NCI-H1694 (cell line): ENCODE data around the gene ZER1.
"Not testable (repeated sequence)": the region's sequence is repeated elsewhere in the genome, so short reads cannot be mapped to it uniquely, and the experiment has no call there.

ENCODE experiments used
- DNase-seq: peaks from one replicate; lab custom pipeline; 2025; lab: John Stamatoyannopoulos, UW

Gene ZER1

DNA sequence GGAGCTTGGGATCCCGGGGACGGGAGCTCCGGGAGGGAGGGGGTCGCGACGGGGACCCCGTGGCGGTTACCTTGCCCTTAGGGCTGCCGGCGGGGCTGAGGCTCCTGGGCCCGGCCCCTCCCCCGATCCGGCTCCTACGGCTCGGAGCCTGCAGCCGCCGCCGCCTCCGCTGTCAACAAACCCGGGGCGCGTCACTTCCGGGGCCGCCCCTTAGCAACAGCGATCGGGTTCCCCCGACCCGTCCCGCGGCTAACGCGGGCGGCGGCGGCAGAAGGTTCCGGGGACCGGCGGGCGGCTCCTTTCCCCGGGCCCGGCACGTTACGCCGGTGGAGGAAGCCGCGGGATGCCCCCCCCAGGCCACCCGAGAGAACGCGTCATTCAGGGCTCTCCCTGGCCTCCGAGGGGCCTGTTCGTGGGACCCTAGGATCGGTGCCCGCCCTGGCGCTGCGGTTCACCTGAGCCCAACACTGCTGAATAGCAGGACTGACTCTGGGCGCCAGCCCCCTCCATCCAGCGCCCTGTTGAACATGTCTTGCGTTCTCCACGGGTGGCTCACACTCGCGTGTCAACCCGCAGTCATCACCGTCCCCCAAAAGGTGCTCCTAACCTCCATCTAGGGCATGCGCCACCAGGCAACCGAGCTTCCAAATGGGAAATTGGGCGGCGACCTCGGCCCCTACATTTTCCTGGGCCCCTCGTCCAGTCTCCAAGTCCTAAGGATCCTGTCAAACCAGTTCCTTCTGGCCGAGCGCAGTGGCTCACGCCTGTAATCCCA, at the start of gene ZER1:
Gene ZER1, minus strand, starts transcription at position 183 of the 775 bp plus-strand sequence. CDS start 16,362 bp downstream, outside the sequence.
- DNase-seq = peak; percentile 51

DNA sequence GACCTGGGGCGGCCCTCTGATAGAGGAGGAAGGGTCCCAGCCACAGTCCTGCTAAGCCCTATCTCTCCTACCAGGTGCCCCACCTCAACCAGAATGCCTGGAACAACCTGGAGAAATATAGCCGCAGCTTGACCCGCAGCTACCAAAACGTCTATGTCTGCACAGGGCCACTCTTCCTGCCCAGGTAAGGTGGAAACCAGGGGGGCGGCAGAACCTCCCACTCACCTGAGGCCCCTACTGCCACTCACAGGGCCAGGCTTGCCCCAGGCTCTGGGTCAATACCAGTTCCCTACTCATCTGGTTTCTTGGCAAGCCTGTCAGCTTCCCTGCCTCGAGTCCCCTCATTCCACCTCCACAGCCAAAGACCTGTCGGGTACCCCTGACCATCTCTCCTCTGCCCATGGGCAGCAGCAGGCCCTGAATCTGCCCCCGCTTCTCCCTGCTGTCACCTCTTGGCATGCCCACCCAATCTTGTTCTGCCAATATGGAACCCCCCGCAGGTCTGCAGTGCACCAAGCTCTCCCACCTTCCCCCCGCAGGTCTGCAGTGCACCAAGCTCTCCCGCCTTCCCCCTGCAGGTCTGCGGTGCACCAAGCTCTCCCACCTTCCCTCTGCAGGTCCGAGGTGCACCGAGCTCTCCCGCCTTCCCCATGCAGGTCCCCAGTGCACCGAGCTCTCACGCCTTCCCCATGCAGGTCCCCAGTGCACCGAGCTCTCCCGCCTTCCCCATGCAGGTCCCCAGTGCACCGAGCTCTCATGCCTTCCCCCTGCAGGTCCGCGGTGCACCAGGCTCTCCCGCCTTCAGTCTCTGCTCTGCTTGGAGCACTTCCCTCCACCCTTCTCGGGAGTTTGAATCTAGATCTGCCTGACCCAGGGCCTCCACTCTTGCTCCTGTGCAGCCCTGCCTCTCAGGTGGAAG, 49.2 kb upstream of the ZER1 start:
- DNase-seq = no peak

- DNase-seq = no peak
Measured at GRCh38 chr9:128819716-128820664, 48.3 kb upstream of the ZER1 start.

- DNase-seq = no peak
Measured at GRCh38 chr9:128818839-128819715, 47.4 kb upstream of the ZER1 start.

- peak; percentile 90 for DNase-seq
Measured at GRCh38 chr9:128818099-128818838, 46.5 kb upstream of the ZER1 start, which contains the start of gene ENDOG. TSS of gene ENDOG (plus strand) at chr9:128818500. CDS start at chr9:128818685, 185 bp downstream.

DNA sequence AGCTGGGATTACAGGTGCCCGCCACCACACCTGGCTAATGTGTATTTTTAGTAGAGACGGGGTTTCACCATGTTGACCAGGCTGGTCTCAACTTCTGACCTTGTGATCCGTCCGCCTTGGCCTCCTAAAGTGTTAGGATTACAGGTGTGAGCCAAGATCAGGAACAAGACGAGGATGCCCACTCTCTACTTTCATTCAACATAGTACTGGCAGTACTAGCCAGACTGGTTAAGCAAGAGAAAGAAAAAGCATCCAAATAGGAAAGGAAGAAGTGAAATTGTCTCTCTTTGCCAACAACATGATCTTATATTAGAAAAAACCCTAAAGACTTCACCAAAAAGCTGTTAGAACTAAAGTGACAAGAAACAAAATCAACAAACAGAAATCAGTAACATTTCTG, 39.1 kb upstream of the ZER1 start:
- no peak for DNase-seq

GRCh38 chr9:128809831-128810230, 38.1 kb upstream of the ZER1 start:
- no peak for DNase-seq

GRCh38 chr9:128809036-128809599, 37.4 kb upstream of the ZER1 start:
- no peak for DNase-seq

- no peak for DNase-seq
Measured at GRCh38 chr9:128808543-128808942, 36.8 kb upstream of the ZER1 start.

DNA sequence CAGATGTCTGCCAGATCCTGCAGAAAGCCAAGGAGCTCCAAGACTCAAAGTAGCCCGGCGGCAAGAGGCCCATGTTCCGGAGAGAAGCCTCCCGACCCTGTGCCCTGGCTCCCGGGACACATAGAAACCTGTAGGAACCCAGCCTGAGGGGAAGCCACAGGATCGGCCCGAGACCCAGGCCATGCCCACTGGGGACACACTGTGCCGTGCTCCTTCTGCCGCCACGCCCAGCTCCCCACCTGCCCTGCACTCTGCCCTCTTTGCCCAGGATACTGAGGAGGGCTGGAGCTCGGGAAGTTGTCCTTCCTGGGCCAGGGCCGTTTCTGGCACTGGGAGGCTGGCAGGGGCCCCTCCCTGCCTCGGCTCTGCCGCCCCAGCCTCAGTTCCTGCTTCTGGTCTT, 36.1 kb upstream of the ZER1 start:
- DNase-seq = no peak

GRCh38 chr9:128805661-128806060, 33.9 kb upstream of the ZER1 start:
- no peak for DNase-seq

DNA sequence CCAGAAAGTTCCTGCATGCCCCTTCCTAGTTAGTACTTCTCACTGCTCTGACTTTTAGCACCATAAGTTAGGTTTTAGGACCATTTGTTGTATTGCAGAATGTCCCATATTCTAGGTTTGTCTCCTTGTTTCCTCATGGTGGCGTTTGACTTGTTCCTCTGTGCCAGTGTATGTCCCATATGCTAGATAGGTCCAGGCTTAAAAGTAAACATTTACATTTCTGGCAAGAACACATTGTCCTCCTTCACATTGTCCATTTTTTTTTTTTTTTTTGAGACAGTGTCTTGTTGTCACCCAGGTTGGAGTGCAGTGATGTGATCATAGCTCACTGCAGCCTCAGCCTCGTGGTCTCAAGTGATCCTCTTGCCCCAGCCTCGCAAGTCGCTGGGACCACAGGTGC, 30.8 kb upstream of the ZER1 start:
- no peak for DNase-seq

- no peak for DNase-seq
Measured at GRCh38 chr9:128800061-128800460, 28.3 kb upstream of the ZER1 start.

- no peak for DNase-seq
Measured at GRCh38 chr9:128798896-128799295, 27.2 kb upstream of the ZER1 start.

GRCh38 chr9:128794961-128795360, 23.2 kb upstream of the ZER1 start:
- DNase-seq = not testable (repeated sequence)

DNA sequence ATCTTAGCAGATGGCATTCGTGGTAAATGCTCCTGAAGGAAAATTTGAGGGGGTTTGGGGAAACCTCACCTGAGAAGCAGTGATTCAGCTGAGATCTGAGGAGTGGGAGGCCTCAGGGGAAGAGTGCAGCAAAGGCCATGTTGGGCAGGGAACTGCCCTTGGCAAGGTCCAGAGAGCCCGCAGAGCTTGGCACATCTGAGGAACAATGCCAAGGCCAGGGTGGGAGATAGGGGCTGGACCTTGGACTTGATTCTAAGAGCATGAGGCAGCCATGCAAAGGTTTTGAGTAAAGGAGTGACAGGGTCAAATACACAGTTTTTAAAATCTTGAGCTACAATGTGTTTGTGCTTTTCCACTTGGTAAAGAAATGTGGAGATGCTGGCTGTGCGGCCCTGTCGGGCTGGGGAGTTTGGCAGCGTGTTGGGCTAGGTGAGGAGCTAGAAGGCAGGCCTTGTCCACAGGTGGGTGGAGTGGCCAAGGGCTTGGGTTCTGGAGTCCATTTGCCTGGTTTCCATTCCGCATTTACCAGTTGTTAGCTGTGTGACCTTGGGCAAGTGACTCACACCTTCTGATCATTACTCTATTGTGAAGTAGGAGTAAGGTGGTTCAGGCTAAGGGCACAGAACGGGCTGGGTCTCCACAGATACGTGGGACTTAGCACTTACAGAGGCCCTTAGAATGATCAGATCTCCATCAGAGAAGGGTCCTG, 21.4 kb upstream of the ZER1 start:
- no peak for DNase-seq

- DNase-seq = no peak
Measured at GRCh38 chr9:128792134-128792533, 20.4 kb upstream of the ZER1 start.

GRCh38 chr9:128790536-128790935, 18.8 kb upstream of the ZER1 start:
- DNase-seq = no peak

- DNase-seq = no peak
Measured at GRCh38 chr9:128788445-128788844, 16.7 kb upstream of the ZER1 start.
